ENCODE data around the gene TMEM163. TPM values are rescaled to one million over a fixed set of nuclear protein-coding genes. Genes with fewer than 3 reads are reported as not detected.
"Not testable (repeated sequence)": the region's sequence is repeated elsewhere in the genome, so short reads cannot be mapped to it uniquely, and the experiment has no call there.

Gene TMEM163
- polyA plus RNA-seq, 1 donor from 2014 or later: 3.5 TPM

DNA sequence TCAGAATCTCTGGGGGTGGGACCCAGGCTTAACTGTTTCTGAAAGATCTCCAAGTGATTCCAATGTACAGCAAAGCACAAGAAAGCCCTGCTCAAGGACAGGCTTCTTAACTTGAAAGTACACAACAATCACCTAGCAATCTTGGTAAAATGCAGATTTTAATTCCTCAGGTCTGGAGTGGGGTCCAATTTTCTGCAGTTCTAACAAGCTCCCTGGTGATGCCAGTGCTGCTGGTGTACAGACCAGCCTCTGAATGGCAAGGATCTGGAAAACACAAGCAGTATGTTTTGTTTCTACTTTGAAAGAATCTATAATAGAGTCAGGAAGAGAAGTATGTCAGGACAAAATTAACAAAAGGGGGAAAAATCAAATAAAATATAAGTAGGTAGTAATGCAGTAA is 7.8 kb upstream of the TMEM163 start:
- Histone ChIP-seq H3K4me2 (ENCODE audit: low read length) (no peak overlapping the region), H3K27me3 (ENCODE audit: insufficient read depth, low read depth, low read length) (no peaks in the 10 kb centered on the region), H3K9ac (ENCODE audit: low read length) (no peak overlapping the region), H3K9me2 (ENCODE audit: insufficient read depth, low read length) (no peaks in the 10 kb centered on the region), H3K27ac (ENCODE audit: low read length) (no peak overlapping the region), H3K4me3 (ENCODE audit: low read length) (no peak overlapping the region), H4K20me1 (ENCODE audit: insufficient read depth) (no peaks in the 10 kb centered on the region), H3F3A (ENCODE audit: insufficient read depth, low read length, poor library complexity, severe bottlenecking) (no peaks in the 10 kb centered on the region), H2AFZ (ENCODE audit: low read depth, low read length) (no peak overlapping the region), H3K36me3 (ENCODE audit: insufficient read depth, low read length) (no peaks in the 10 kb centered on the region), H3K9me3 (ENCODE audit: low read length) (no peaks in the 10 kb centered on the region), H3K79me2 (replicated peaks; ENCODE audit: insufficient read depth, low read length) (no peaks in the 10 kb centered on the region)
- TF ChIP-seq CTCF (IDR thresholded peaks at IDR 0.05; ENCODE audit: poor library complexity, severe bottlenecking): no peak
- TF ChIP-seq EP300 (conservative IDR thresholded peaks at IDR 0.05; ENCODE audit: poor library complexity, severe bottlenecking): no peak
- no peak for TF ChIP-seq MXI1 (conservative IDR thresholded peaks at IDR 0.05; ENCODE audit: poor library complexity, severe bottlenecking)

GRCh38 chr2:134725876-134726275 is 7.1 kb upstream of the TMEM163 start:
- H3K9me3 ChIP-seq (ENCODE audit: low read length): no peaks in the 10 kb centered on the region
- no peak overlapping the region for H2AFZ ChIP-seq (ENCODE audit: low read depth, low read length)
- H3K9me2 ChIP-seq (ENCODE audit: insufficient read depth, low read length): no peaks in the 10 kb centered on the region
- H3K4me2 ChIP-seq (ENCODE audit: low read length): no peak overlapping the region
- no peaks in the 10 kb centered on the region for H4K20me1 ChIP-seq (ENCODE audit: insufficient read depth)
- no peaks in the 10 kb centered on the region for H3K27me3 ChIP-seq (ENCODE audit: insufficient read depth, low read depth, low read length)
- H3K9ac ChIP-seq (ENCODE audit: low read length): no peak overlapping the region
- H3K36me3 ChIP-seq (ENCODE audit: insufficient read depth, low read length): no peaks in the 10 kb centered on the region
- H3F3A ChIP-seq (ENCODE audit: insufficient read depth, low read length, poor library complexity, severe bottlenecking): no peaks in the 10 kb centered on the region
- H3K4me3 ChIP-seq (ENCODE audit: low read length): no peak overlapping the region
- no peak for TF ChIP-seq MXI1 (conservative IDR thresholded peaks at IDR 0.05; ENCODE audit: poor library complexity, severe bottlenecking)
- H3K27ac ChIP-seq (ENCODE audit: low read length): no peak overlapping the region
- H3K79me2 ChIP-seq (replicated peaks; ENCODE audit: insufficient read depth, low read length): no peaks in the 10 kb centered on the region

DNA sequence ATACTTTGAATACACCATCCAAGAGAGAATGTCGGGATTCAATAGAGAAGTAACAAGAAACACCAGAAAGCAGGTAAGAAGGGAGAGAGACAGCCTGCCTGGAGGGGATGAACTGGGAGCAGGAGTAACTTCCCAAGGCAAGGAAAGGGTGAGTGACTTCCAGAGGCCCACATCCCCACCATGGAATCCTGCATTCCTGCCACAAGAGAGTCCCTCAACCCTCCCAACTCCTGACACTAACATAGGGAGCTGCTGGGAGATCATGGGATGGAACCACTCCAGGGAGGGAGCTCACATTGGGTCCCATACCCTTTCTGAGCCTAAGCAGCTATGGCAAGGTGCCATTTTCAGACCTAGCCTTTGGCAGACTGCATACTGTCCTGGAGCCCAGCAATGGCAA is 5.5 kb upstream of the TMEM163 start:
- Histone ChIP-seq H2AFZ (ENCODE audit: low read depth, low read length) (no peak overlapping the region), H3K4me3 (ENCODE audit: low read length) (no peak overlapping the region), H3K27me3 (ENCODE audit: insufficient read depth, low read depth, low read length) (peaks cover 14% of the 10 kb centered on the region), H3K4me2 (ENCODE audit: low read length) (no peak overlapping the region), H3K27ac (ENCODE audit: low read length) (no peak overlapping the region), H3K79me2 (replicated peaks; ENCODE audit: insufficient read depth, low read length) (no peaks in the 10 kb centered on the region), H3K9ac (ENCODE audit: low read length) (no peak overlapping the region), H3K9me2 (ENCODE audit: insufficient read depth, low read length) (no peaks in the 10 kb centered on the region), H3K36me3 (ENCODE audit: insufficient read depth, low read length) (no peaks in the 10 kb centered on the region), H3K9me3 (ENCODE audit: low read length) (no peaks in the 10 kb centered on the region), H3F3A (ENCODE audit: insufficient read depth, low read length, poor library complexity, severe bottlenecking) (no peaks in the 10 kb centered on the region), H4K20me1 (ENCODE audit: insufficient read depth) (no peaks in the 10 kb centered on the region)
- TF ChIP-seq SMC3 (conservative IDR thresholded peaks at IDR 0.05; ENCODE audit: poor library complexity): no peak
- no peak for TF ChIP-seq CTCF (IDR thresholded peaks at IDR 0.05; ENCODE audit: poor library complexity, severe bottlenecking)
- no peak for TF ChIP-seq RAD21 (conservative IDR thresholded peaks at IDR 0.05)
- no peak for TF ChIP-seq TAF1 (IDR thresholded peaks at IDR 0.05; ENCODE audit: low read depth)
- no peak for TF ChIP-seq POLR2AphosphoS5 (IDR thresholded peaks at IDR 0.05)
- no peak for TF ChIP-seq EZH2 (IDR thresholded peaks at IDR 0.05; ENCODE audit: borderline replicate concordance, insufficient read depth, low read length, poor library complexity, severe bottlenecking)

- H3K4me2 ChIP-seq (ENCODE audit: low read length); H3K9ac ChIP-seq (ENCODE audit: low read length); H3F3A ChIP-seq (ENCODE audit: insufficient read depth, low read length, poor library complexity, severe bottlenecking); H3K9me3 ChIP-seq (ENCODE audit: low read length); H4K20me1 ChIP-seq (ENCODE audit: insufficient read depth); H3K9me2 ChIP-seq (ENCODE audit: insufficient read depth, low read length); H3K79me2 ChIP-seq (replicated peaks; ENCODE audit: insufficient read depth, low read length); H3K4me3 ChIP-seq (ENCODE audit: low read length); H3K36me3 ChIP-seq (ENCODE audit: insufficient read depth, low read length); H2AFZ ChIP-seq (ENCODE audit: low read depth, low read length); H3K27ac ChIP-seq (ENCODE audit: low read length): not testable (repeated sequence)
- peaks cover 18% of the 10 kb centered on the region for H3K27me3 ChIP-seq (ENCODE audit: insufficient read depth, low read depth, low read length)
Measured at GRCh38 chr2:134723742-134724141, 4.9 kb upstream of the TMEM163 start.
